PFSK-1 (cell line): Measurements from ENCODE around the gene SYTL3.

Experiments used
- FOXP2 ChIP-seq: optimal IDR thresholded peaks from 2 replicates; pipeline ENCODE3; 2011; ENCODE audit warnings: borderline replicate concordance, control low read depth, inconsistent platforms; ENCODE audit not compliant: insufficient read depth; ENCODE audit errors: extremely low read length, extremely low read depth
- POLR2AphosphoS5 ChIP-seq: IDR thresholded peaks from 2 replicates; pipeline ENCODE4 v1.6.1; 2012; ENCODE audit warnings: low read depth, mild to moderate bottlenecking, control low read depth, low read length, moderate library complexity
- SIN3A ChIP-seq: IDR thresholded peaks from 2 replicates; pipeline ENCODE4 v1.6.1; 2012; ENCODE audit warnings: mild to moderate bottlenecking, low read length, moderate library complexity, borderline replicate concordance; ENCODE audit not compliant: insufficient read depth
- TAF1 ChIP-seq: IDR thresholded peaks from 2 replicates; pipeline ENCODE4 v1.6.1; 2012; ENCODE audit warnings: low read length, control low read depth, borderline replicate concordance; ENCODE audit not compliant: insufficient read depth
- TF ChIP-seq, protein P1 (sequence below), 2 experiments: IDR thresholded peaks; 2 replicates each; pipeline versions ENCODE4 v1.6.1 to v1.8.0; 2011 to 2012; ENCODE audit warnings: low read depth in 2 of 2, low read length in 2 of 2, control low read depth in 1 of 2, inconsistent platforms in 1 of 2, mild to moderate bottlenecking in 1 of 2, moderate library complexity in 1 of 2; ENCODE audit not compliant: insufficient read depth in 1 of 2

The SYTL3 gene

DNA sequence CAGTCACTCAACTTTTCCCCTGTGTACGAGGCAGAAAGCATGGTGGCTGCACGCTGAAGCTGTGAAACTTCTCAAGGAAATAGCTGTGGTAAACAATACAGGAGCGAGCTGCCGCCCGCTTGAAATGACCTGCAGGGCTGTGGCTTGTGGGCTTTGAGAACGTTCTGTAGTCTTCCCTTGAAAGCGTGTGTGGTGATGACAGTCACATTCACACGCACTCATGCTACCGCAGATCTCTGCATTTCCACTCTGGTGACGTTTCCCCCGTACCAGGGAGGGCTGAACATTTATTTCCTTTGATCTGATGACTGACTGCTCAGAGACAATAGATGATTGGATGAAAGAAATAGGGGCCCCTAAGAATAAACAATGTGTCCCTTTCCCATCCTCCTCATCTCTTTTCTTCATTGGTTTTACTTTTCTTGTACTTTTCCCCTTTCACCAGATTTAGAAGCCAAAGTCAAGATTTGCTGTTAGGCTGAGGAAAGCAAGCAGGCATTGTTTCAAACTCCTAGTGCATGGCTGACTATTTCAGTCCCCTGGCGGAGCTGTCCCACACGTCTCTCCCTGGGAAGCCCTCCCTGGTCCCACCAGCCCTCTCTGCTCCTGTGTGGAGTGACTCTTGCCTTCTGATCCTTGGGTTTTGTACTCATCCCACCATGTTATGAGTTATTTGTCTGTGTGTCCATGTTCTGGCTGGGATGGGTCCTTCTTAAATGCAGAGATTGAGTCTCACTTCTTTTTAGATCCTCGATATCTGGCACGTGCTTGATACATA, 3.9 kb downstream of the SYTL3 start:
- TF ChIP-seq FOXP2 (no peak), SIN3A (no peak), POLR2AphosphoS5 (no peak), TAF1 (no peak)
- TF ChIP-seq, protein P1, sequence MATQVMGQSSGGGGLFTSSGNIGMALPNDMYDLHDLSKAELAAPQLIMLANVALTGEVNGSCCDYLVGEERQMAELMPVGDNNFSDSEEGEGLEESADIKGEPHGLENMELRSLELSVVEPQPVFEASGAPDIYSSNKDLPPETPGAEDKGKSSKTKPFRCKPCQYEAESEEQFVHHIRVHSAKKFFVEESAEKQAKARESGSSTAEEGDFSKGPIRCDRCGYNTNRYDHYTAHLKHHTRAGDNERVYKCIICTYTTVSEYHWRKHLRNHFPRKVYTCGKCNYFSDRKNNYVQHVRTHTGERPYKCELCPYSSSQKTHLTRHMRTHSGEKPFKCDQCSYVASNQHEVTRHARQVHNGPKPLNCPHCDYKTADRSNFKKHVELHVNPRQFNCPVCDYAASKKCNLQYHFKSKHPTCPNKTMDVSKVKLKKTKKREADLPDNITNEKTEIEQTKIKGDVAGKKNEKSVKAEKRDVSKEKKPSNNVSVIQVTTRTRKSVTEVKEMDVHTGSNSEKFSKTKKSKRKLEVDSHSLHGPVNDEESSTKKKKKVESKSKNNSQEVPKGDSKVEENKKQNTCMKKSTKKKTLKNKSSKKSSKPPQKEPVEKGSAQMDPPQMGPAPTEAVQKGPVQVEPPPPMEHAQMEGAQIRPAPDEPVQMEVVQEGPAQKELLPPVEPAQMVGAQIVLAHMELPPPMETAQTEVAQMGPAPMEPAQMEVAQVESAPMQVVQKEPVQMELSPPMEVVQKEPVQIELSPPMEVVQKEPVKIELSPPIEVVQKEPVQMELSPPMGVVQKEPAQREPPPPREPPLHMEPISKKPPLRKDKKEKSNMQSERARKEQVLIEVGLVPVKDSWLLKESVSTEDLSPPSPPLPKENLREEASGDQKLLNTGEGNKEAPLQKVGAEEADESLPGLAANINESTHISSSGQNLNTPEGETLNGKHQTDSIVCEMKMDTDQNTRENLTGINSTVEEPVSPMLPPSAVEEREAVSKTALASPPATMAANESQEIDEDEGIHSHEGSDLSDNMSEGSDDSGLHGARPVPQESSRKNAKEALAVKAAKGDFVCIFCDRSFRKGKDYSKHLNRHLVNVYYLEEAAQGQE (IDR thresholded peaks at IDR 0.05; ENCODE audit: insufficient read depth in 1 of 2, low read depth in 2 of 2, low read length in 2 of 2), result no peak

DNA sequence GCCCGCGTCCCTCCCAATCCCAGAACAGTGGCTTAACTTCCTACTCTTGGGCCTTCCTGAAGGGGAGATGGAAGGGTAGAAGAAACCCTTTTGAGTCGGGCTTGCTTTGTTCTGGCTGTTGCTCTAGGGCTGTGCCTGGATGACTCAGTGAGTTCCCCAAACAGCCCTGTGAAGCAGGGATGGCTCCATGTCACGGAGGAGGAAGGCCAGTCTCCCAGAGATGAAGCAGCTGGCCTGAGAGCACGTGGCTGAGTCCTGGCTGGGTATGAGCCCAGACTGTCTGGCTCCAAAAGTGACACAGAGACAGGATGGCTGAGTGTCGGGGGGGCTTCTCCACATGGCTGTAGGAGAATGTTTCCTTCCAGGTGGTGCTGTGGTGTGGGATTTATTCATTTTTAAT, 4.6 kb downstream of the SYTL3 start:
- TF ChIP-seq POLR2AphosphoS5 (no peak), TAF1 (peak; percentile 34; the same call in 1 of the 2 replicates), SIN3A (no peak), FOXP2 (peak; percentile 43)
- TF ChIP-seq, protein P1 (IDR thresholded peaks at IDR 0.05; ENCODE audit: insufficient read depth in 1 of 2, low read depth in 2 of 2, low read length in 2 of 2), result no peak

DNA sequence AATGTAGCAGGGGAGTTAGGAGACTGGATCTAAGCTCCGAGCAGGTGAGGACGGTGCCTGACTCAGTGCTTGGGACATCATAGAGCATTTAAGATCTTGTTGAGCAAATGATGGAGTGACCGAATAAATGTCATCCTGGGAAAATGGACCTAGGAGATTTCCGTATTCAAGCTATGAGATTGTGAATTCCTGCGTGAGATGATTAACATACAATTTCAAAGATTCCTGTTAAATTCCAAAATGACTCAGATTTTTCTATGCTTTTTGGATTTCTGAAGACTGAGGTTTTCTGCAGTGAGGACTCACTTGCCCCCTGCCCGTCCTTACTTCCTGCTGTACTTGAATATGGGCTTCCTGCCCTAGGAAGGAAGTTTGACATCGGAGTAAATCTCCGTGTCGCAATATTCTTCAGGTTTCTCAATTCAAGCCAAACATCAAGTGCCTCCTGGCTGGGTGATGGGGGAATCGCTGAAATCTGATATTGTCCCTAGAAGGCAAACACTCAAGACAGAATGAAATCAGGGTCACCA, 5.2 kb downstream of the SYTL3 start:
- TF ChIP-seq POLR2AphosphoS5, result no peak
- TF ChIP-seq SIN3A, result no peak
- TF ChIP-seq TAF1, result peak; percentile 4; the same call in 1 of the 2 replicates

DNA sequence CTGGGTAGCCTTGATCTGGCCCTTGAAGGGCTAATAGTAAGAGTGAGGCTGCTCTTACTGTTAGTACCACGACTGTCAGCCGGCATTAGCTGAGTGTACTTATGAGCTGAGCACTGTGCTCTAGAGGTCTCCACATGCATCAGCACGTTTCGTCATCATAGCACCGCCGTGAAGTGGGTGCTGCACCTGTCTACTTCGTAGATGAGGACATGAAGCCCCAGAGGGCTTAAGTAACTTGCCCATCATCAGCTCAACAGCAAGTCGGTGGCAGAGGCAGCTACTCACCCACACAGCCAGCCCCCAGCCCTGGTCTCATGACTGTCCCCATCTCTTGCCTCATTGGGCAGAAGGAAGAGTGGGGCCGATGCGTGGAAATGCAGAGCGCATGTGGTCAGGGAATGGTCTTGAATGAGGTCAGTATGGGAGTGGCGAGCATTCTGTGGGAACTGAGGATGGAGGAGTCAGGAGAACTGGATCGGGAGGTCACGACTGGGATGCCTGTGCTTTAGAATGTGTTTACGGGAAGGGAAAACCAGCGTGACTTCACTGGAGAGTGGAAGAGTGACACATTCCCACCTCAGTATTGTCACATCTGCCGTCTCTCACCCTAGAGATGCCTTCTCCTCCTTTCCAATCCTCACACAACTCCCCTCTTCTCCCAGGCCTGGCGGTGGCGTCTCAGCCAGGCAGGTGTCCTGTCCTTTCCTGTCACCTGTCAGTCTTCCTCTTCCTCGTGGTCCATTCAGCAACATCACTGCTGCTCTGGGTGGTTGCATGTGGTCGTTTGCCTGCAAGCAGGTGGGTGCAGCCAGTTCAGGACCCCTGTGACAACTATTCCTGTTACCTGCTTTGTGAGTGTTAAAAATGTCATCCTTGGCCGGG, 6.0 kb downstream of the SYTL3 start:
- TF ChIP-seq FOXP2 (peak; percentile 29), TAF1 (no peak)

DNA sequence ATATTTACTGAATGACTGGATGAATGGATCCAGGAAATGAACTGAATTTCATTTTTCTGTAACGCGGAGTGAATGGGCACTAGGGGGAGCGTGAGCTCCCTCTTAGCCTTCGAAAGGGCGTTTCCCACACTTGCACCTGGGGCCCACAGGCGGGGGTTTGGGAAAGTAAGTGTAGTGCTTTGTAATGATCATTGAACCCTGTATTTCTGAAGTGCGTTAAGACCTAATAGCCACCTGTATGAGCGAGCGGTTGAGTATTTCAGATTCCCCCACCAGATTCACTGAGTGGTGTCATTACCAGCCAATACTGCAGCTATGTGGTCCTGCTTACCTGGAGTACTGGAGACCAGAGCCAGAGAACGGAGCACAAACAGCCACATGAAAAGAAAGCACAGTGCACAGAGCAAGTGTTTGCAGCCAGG, 10.5 kb downstream of the SYTL3 start:
- no peak for TF ChIP-seq POLR2AphosphoS5
- TF ChIP-seq, protein P1 (IDR thresholded peaks at IDR 0.05; ENCODE audit: insufficient read depth in 1 of 2, low read depth in 2 of 2, low read length in 2 of 2), result no peak
- TF ChIP-seq TAF1, result no peak
- TF ChIP-seq SIN3A, result no peak
- no peak for TF ChIP-seq FOXP2
